GM23338 (cell line): ENCODE measurements around the gene NFKBIZ.

ENCODE experiments used
- CTCF ChIP-seq, 2 experiments: fragments of 200-600 bp in 1 of 2; sonication (generic) in 1 of 2; conservative IDR thresholded peaks; 2 replicates each; pipeline versions ENCODE4 v1.5.1 to v1.6.1; 2016 to 2017; ENCODE audit warnings: antibody characterized with exemption in 2 of 2, low read depth in 2 of 2, mild to moderate bottlenecking in 2 of 2, moderate library complexity in 1 of 2
- JUNB ChIP-seq: IDR thresholded peaks from one replicate; pipeline ENCODE4 v1.6.1; 2016; ENCODE audit warnings: antibody characterized with exemption; ENCODE audit not compliant: unreplicated experiment
- POLR2AphosphoS5 ChIP-seq: IDR thresholded peaks from 2 replicates; pipeline ENCODE4 v1.6.1; 2016; ENCODE audit warnings: antibody characterized with exemption, low read depth
- REST ChIP-seq: IDR thresholded peaks from one replicate; pipeline ENCODE4 v1.6.1; 2018; ENCODE audit warnings: antibody characterized with exemption; ENCODE audit not compliant: unreplicated experiment

- TF ChIP-seq CTCF (conservative IDR thresholded peaks at IDR 0.05; ENCODE audit: low read depth in 2 of 2) (no peak), JUNB (no peak), REST (no peak), POLR2AphosphoS5 (no peak)
These were observed 13.2 kb upstream of the NFKBIZ start for GRCh38 chr3:101836160-101836559.
